CD4-positive, alpha-beta T cell treated with Interleukin-6 for 4 hours (primary cell): ENCODE results near the gene MBD5.
A peak's percentile ranks its signal among the peaks of the same experiment; 100 is the strongest.
"Not testable (repeated sequence)": the region's sequence is repeated elsewhere in the genome, so short reads cannot be mapped to it uniquely, and the experiment has no call there.

ENCODE experiments used
- DNase-seq: peaks from one replicate; pipeline ENCODE4 v3.0.0-alpha.2; 2020; ENCODE audit warnings: mixed read lengths

The MBD5 gene

GRCh38 chr2:148021059-148021861, at the start of gene MBD5:
TSS of gene MBD5 (plus strand) at chr2:148021091.
- peak; percentile 52 for DNase-seq

GRCh38 chr2:147976102-147976501, 44.8 kb upstream of the MBD5 start:
- no peak for DNase-seq

GRCh38 chr2:147977679-147978078, 43.2 kb upstream of the MBD5 start:
- DNase-seq: no peak

GRCh38 chr2:147980940-147981528, 39.9 kb upstream of the MBD5 start:
- DNase-seq: no peak

GRCh38 chr2:147989102-147989501, 31.8 kb upstream of the MBD5 start:
- DNase-seq: no peak

- DNase-seq: peak; percentile 38
Measured at GRCh38 chr2:147989809-147990403, 31.0 kb upstream of the MBD5 start.

GRCh38 chr2:147994965-147995364, 25.9 kb upstream of the MBD5 start:
- not testable (repeated sequence) for DNase-seq

GRCh38 chr2:147996828-147997227, 24.1 kb upstream of the MBD5 start:
- no peak for DNase-seq

- no peak for DNase-seq
Measured at GRCh38 chr2:147998203-147998602, 22.7 kb upstream of the MBD5 start.

GRCh38 chr2:147999126-147999525, 21.8 kb upstream of the MBD5 start:
- no peak for DNase-seq

- no peak for DNase-seq
Measured at GRCh38 chr2:148000095-148000494, 20.8 kb upstream of the MBD5 start.

- DNase-seq: not testable (repeated sequence)
Measured at GRCh38 chr2:148002420-148002819, 18.5 kb upstream of the MBD5 start.

GRCh38 chr2:148006249-148007007, 14.5 kb upstream of the MBD5 start:
- DNase-seq: no peak

GRCh38 chr2:148007219-148007900, 13.5 kb upstream of the MBD5 start:
- DNase-seq: no peak

- DNase-seq: not testable (repeated sequence)
Measured at GRCh38 chr2:148008411-148008810, 12.5 kb upstream of the MBD5 start.

- no peak for DNase-seq
Measured at GRCh38 chr2:148013876-148014275, 7.0 kb upstream of the MBD5 start.

GRCh38 chr2:148014616-148015015, 6.3 kb upstream of the MBD5 start:
- DNase-seq: no peak

- peak; percentile 98 for DNase-seq
Measured at GRCh38 chr2:148020111-148021058, 506 bp upstream of the MBD5 start, which contains the start of gene ORC4. TSS of gene ORC4 (minus strand) at chr2:148020737. CDS start at chr2:147975958, 44,779 bp downstream.

GRCh38 chr2:148021886-148022285, 995 bp downstream of the MBD5 start:
- no peak for DNase-seq

GRCh38 chr2:148022351-148022750, 1.5 kb downstream of the MBD5 start:
- DNase-seq: no peak

- DNase-seq: no peak
Measured at GRCh38 chr2:148022882-148023281, 2.0 kb downstream of the MBD5 start.
